ENCODE data around the gene UNKL. TPM values are rescaled to one million over a fixed set of nuclear protein-coding genes. Genes with fewer than 3 reads are reported as not detected.

Gene UNKL
- total RNA-seq, 2 donors from 2014 or later, result 11.2 to 21.4 TPM

DNA sequence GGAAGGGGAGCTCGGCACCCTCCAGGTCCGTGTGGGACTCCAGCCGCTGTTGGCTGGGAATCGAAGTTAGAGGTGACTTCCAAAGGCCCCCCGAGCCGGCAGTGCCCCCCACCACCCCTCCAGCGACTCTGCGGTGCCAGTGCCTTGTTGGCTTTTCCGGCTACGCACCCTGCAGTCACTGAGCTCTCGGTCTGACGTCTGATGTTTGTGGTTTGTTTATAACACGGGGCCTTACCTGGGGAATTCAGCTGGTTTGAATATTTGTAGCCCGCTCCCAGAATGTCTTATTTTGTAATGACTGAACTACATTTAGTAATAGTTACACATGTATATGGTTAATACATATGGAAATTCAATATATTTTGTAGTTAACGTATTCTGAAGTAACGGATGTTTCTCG, 88.1 kb downstream of the UNKL start:
- DNase-seq, result no peak
- H3K27me3 ChIP-seq, result no peaks in the 10 kb centered on the region
- H3K27ac ChIP-seq, result no peak overlapping the region
- peaks cover 3% of the 10 kb centered on the region for H3K4me1 ChIP-seq
- H3K4me3 ChIP-seq, result no peak overlapping the region
- H3K9me3 ChIP-seq, result no peaks in the 10 kb centered on the region
- TF ChIP-seq POLR2A (IDR thresholded peaks at IDR 0.05), result no peak
- peaks cover 0 to 11% of the 10 kb centered on the region in 2 donors for H3K36me3 ChIP-seq (replicated peaks in 1 of 2; ENCODE audit: insufficient read depth in 1 of 2, low read depth in 2 of 2)
- ATAC-seq, result no peak
- WGBS, 2 donors, result 80 to 83% methylated on average over 13 to 17 of the region's 17 CpGs
- intact Hi-C loops (cut with DNase I), result no loop called here

DNA sequence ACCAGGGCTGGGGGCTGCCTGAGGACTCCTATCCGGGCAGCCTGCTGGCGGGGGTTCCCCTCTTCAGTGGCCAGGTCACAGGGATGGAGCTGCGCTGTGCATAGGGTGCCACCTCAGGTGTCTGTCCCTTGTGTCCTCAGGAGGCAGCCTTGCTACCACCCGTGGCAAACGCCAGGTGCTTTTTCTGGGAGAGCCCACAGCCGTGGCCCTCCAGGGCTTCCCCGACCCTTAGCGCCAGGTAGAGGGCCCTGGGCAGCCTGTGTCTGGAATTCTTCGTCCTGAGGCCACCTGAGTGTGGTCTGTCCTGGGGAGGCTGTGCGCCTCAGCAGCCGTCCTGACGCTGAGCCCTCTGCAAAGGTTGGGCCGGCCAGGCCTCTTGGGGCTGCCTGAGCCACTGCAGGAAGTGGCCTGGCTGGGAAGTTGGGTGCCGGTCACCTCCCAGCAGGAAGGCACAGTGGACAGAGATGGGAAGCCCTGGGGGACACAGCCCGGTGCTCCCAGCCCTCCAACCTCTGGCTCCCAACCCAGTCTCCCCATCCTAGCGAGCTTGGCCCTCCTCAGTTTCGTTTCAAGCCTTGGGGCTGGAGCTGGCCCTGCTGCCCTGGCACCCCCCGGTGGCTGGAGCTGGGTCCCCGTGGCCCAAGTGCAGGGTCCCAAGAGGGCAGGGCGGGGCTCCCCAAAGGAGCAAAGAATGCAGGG, 88.7 kb downstream of the UNKL start:
- Histone ChIP-seq H3K27me3 (no peaks in the 10 kb centered on the region), H3K27ac (no peak overlapping the region), H3K4me3 (no peak overlapping the region), H3K4me1 (no peaks in the 10 kb centered on the region), H3K9me3 (no peaks in the 10 kb centered on the region), H3K36me3 (replicated peaks in 1 of 2; ENCODE audit: insufficient read depth in 1 of 2, low read depth in 2 of 2) (peaks cover 4 to 12% of the 10 kb centered on the region in 2 donors)
- WGBS, 2 donors, result 75 to 76% methylated on average over 7 to 15 of the region's 20 CpGs
- intact Hi-C loops (cut with DNase I), result no loop called here
- ATAC-seq (no peak), DNase-seq (no peak)
- TF ChIP-seq POLR2A (IDR thresholded peaks at IDR 0.05), result no peak

DNA sequence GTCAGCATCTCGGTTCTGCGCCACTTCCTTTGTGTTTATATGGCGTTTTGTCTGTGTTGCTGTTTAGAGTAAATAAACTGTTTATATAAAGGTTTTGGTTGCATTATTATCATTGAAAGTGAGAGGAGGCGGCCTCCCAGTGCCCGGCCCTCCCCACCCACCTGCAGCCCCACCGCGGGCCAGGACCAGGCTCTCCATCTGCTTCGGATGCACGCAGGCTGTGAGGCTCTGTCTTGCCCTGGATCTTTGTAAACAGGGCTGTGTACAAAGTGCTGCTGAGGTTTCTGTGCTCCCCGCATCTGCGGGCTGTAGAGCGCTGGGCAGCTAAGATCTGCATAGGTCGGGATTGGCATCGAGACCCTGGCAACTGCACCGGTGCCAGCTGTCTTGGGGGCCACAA, 89.2 kb downstream of the UNKL start:
- intact Hi-C loops (cut with DNase I), result no loop called here
- 86 to 90% methylated on average over 7 to 15 of the region's 15 CpGs for WGBS, 2 donors
- Histone ChIP-seq H3K27ac (no peak overlapping the region), H3K4me3 (no peak overlapping the region), H3K27me3 (no peaks in the 10 kb centered on the region), H3K4me1 (no peaks in the 10 kb centered on the region), H3K9me3 (no peaks in the 10 kb centered on the region), H3K36me3 (replicated peaks in 1 of 2; ENCODE audit: insufficient read depth in 1 of 2, low read depth in 2 of 2) (peaks cover 6 to 18% of the 10 kb centered on the region in 2 donors)
- DNase-seq, result no peak
- no peak for ATAC-seq
- TF ChIP-seq POLR2A (IDR thresholded peaks at IDR 0.05), result no peak

DNA sequence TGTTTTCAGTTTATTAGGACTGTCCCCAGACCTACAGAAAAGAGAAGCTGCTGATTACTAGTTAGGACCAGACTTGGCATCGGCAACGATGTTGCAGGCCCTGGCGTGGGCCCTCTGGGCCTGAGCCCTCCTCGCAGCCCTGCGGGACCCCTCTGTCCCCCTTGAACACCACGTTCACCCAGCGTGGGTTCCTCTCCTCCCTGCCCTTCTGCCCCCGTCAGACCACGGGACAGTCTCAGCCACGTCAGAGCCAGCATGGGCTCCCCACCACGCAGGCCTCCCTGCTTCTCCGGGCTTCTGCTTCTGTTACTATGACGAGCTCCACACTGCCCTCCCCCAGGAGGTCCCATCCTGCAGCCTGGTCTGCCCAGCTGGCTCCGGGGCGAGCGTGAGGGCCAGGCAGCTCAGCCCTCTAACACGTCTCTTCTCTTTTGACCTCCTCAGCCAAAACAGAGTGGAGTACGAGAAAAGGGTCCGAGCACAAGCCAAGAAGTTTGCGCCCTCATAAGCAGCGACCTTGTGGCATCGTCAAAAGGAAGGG, 90.1 kb downstream of the UNKL start:
- Histone ChIP-seq H3K36me3 (replicated peaks in 1 of 2; ENCODE audit: insufficient read depth in 1 of 2, low read depth in 2 of 2) (peaks cover 6 to 24% of the 10 kb centered on the region in 2 donors), H3K4me1 (no peaks in the 10 kb centered on the region), H3K27me3 (no peaks in the 10 kb centered on the region), H3K4me3 (no peak overlapping the region), H3K9me3 (no peaks in the 10 kb centered on the region), H3K27ac (no peak overlapping the region)
- 86% methylated on average over 22 of the region's 22 CpGs for WGBS, 2 donors
- DNase-seq, result no peak
- ATAC-seq, result no peak
- TF ChIP-seq, protein P1, sequence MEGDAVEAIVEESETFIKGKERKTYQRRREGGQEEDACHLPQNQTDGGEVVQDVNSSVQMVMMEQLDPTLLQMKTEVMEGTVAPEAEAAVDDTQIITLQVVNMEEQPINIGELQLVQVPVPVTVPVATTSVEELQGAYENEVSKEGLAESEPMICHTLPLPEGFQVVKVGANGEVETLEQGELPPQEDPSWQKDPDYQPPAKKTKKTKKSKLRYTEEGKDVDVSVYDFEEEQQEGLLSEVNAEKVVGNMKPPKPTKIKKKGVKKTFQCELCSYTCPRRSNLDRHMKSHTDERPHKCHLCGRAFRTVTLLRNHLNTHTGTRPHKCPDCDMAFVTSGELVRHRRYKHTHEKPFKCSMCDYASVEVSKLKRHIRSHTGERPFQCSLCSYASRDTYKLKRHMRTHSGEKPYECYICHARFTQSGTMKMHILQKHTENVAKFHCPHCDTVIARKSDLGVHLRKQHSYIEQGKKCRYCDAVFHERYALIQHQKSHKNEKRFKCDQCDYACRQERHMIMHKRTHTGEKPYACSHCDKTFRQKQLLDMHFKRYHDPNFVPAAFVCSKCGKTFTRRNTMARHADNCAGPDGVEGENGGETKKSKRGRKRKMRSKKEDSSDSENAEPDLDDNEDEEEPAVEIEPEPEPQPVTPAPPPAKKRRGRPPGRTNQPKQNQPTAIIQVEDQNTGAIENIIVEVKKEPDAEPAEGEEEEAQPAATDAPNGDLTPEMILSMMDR (IDR thresholded peaks at IDR 0.05), result no peak
- no peak for TF ChIP-seq POLR2A (IDR thresholded peaks at IDR 0.05)
- intact Hi-C loops (cut with DNase I), result no loop called here

DNA sequence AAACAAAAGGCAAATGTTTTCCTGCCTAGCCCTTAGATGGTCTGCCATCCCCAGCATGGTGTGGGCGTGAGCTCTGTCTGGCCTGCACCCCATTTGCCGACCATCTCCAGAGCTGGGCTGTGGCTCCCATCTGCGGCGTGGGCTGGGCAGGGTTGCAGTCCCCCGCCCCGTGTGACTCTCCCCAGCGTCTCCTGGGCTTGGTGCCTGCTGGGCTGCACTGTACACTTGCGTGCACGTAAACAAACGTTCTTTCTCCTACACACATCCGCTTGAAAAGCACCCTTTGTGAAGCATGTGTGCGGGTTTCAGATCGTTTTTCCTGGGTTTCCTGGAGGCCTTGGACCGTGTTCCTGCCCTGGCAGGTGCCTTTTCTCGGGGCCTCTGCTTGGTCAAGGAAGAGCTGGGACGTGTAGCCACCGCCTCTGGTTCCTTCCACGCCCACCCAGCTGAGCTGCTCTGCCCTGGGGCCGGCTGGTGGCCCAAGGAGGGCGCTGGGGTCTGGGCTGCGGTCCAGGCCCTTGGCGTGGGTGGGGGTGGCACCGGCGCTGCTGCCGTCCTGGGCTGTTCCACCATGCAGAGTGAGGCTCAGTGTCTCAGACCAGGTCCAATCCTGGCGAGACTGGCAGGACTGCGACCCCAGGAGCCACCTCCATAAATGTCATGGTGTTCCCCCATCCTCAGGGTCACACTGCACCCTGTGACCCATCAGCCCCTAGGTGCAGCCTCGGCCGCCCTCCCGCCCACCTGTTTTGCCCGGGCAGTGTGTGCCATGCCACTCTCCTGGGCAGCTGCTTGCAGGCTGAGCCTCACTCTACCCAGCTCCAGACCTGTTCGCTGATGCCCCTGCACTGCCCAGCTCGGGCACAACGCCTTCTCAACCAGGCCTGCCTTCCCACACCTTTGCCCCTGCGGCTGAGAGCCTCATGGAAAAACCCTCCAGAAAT, 90.9 kb downstream of the UNKL start:
- TF ChIP-seq, protein P1 (IDR thresholded peaks at IDR 0.05), result no peak
- no peak for TF ChIP-seq POLR2A (IDR thresholded peaks at IDR 0.05)
- 85 to 87% methylated on average over 13 to 34 of the region's 35 CpGs for WGBS, 2 donors
- Histone ChIP-seq H3K27me3 (no peaks in the 10 kb centered on the region), H3K4me3 (no peak overlapping the region), H3K27ac (no peak overlapping the region), H3K4me1 (no peaks in the 10 kb centered on the region), H3K36me3 (replicated peaks in 1 of 2; ENCODE audit: insufficient read depth in 1 of 2, low read depth in 2 of 2) (peaks cover 6 to 30% of the 10 kb centered on the region in 2 donors), H3K9me3 (no peaks in the 10 kb centered on the region)
- ATAC-seq, result no peak
- DNase-seq, result no peak
- intact Hi-C loops (cut with DNase I), result no loop called here

DNA sequence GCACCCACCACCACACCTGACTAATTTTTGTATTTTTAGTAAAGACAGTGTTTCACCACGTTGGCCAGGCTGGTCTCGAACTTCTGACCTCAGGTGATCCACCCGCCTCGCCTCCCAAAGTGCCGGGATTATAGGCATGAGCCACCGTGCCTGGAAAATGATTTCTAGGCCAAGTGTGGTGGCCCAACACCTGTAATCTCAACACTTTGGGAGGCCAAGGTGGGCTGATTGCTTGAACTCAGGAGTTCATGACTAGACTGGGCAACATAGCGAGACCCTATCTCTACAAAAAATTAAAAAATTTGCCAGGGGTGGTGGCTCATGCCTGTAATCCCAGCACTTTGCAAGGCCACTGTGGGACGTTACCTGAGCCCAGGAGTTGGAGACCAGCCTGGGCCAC, 92.1 kb downstream of the UNKL start:
- WGBS, 2 donors, result 93 to 97% methylated on average over 6 to 8 of the region's 8 CpGs
- Histone ChIP-seq H3K9me3 (no peaks in the 10 kb centered on the region), H3K4me1 (no peaks in the 10 kb centered on the region), H3K36me3 (replicated peaks in 1 of 2; ENCODE audit: insufficient read depth in 1 of 2, low read depth in 2 of 2) (peaks cover 13 to 40% of the 10 kb centered on the region in 2 donors), H3K4me3 (no peak overlapping the region), H3K27ac (no peak overlapping the region), H3K27me3 (no peaks in the 10 kb centered on the region)
- DNase-seq (no peak), ATAC-seq (no peak)
- intact Hi-C loops (cut with DNase I), result no loop called here
- no peak for TF ChIP-seq POLR2A (IDR thresholded peaks at IDR 0.05)
- TF ChIP-seq, protein P1 (IDR thresholded peaks at IDR 0.05), result no peak
